Adrenal gland (tissue), 12 donors: Measurements from ENCODE around the gene NMNAT1. TPM values are rescaled to one million over a fixed set of nuclear protein-coding genes. Genes with fewer than 3 reads are reported as not detected.

Source experiments
- DNase-seq, 7 donors: peaks; one replicate each; pipeline ENCODE4 v3.0.0-alpha.2; 2019 to 2020
- H3K27ac ChIP-seq, 5 donors: fragments of 200-600 bp; sonication (generic) in 4 of 5; 1 replicate in 3 of 5; 2 replicates in 2 of 5; pipeline versions ENCODE4 v1.5.1 to v1.8.0; 2016 to 2020; ENCODE audit warnings: mild to moderate bottlenecking in 1 of 5
- H3K27me3 ChIP-seq: fragments of 200-600 bp; 2 replicates; pipeline ENCODE4 v1.8.0; 2021
- H3K36me3 ChIP-seq, 2 donors: fragments of 200-600 bp; replicated peaks in 1 of 2; 1 replicate in 1 of 2; 2 replicates in 1 of 2; pipeline versions ENCODE4 v1.5.1 to v1.8.0; 2018 to 2022
- H3K4me1 ChIP-seq, 2 donors: fragments of 200-600 bp; replicated peaks in 1 of 2; 1 replicate in 1 of 2; 2 replicates in 1 of 2; pipeline versions ENCODE4 v1.5.1 to v1.8.0; 2018 to 2021
- H3K4me3 ChIP-seq, 4 donors: fragments of 200-600 bp; sonication (generic) in 3 of 4; one replicate each; pipeline ENCODE4 v1.5.1; 2016 to 2018
- H3K9me3 ChIP-seq, 3 donors: fragments of 200-600 bp; sonication (generic) in 1 of 3; replicated peaks in 1 of 3; 1 replicate in 2 of 3; 2 replicates in 1 of 3; pipeline versions ENCODE4 v1.5.1 to v1.8.0; 2016 to 2021
- CTCF ChIP-seq, 6 experiments: fragments of 450-650 bp in 4 of 6; fragments of 200-600 bp in 2 of 6; sonication (generic) in 1 of 6; IDR thresholded peaks; 1 replicate in 5 of 6; 2 replicates in 1 of 6; pipeline versions ENCODE4 v1.5.1 to v1.8.0; 2016 to 2021; ENCODE audit warnings: antibody characterized with exemption in 6 of 6, mild to moderate bottlenecking in 2 of 6, moderate library complexity in 1 of 6
- POLR2A ChIP-seq, 2 donors: fragments of 450-650 bp; IDR thresholded peaks; one replicate each; pipeline ENCODE4 v1.6.1; 2017; ENCODE audit warnings: antibody characterized with exemption in 2 of 2, mild to moderate bottlenecking in 2 of 2, moderate library complexity in 1 of 2
- WGBS, 4 donors: extraction: QIAGEN DNeasy Blood & Tissue Kit in 2 of 4; methylation state at CpG; one replicate each; pipeline versions ENCODE4 v1.1.5 to v1.1.7; 2013 to 2017; 5-methylcytosine and 5-hydroxymethylcytosine counted together
- intact Hi-C, 2 donors: fragments of 100-400 bp; cut with DNase I; formaldehyde crosslinking; loops; one replicate each; pipeline versions ENCODE4 v1.14.1 to v1.15.0; 2022 to 2023
- polyA plus RNA-seq, 3 donors: library from polyadenylated mRNA; stranded (reverse); fragments of 200-250 nt in 2 of 3; fragments of 350-450 nt in 1 of 3; fragmentation: Illumina TruSeq in 1 of 3; extraction: RNeasy Lipid Tissue Mini Kit (QIAGEN cat#74804) in 1 of 3; gene quantifications; one replicate each; pipeline ENCODE4 v1.2.3, GENCODE V29; 2013 to 2014
- total RNA-seq, 9 donors: library from RNA; depleted of rRNA in 4 of 9; stranded (reverse); fragments of >200 nt in 4 of 9; fragments of 120-200 nt in 1 of 9; fragmentation: NEBNext Ultra II Directional in 1 of 9; extraction: Animal tissue kit (Norgen Biotek cat#: 25700) in 1 of 9; gene quantifications; one replicate each; pipeline versions ENCODE4 v1.1.0 to v1.2.4, GENCODE V29; 2013 to 2023
- donor health status: healthy with polysubstance abuse.
- donor health status: Bipolar disorder and iron deficiency.
- donor health status: DM: yes; HTN: yes; CAD: no.
- donor health status: DM: no; HTN: no; CAD: no.
- donor health status: DM: no; HTN: no; CAD: no.
- donor health status: DM: yes; HTN: yes; CAD: no.

Gene NMNAT1
- total and polyA plus RNA-seq, 12 donors = 5.6 to 27.1 (median 11.7) TPM

- H3K27ac ChIP-seq = peak overlapping the region in 2 of 5 donors; percentile 64 to 87
- peak overlapping the region; percentile 52 to 72 (median 60) for H3K4me3 ChIP-seq
- no peaks in the 10 kb centered on the region for H3K36me3 ChIP-seq
- DNase-seq = peak; percentile 14 to 64 (median 33)
- H3K4me1 ChIP-seq = peaks cover 9 to 17% of the 10 kb centered on the region in 2 donors
- H3K9me3 ChIP-seq = no peaks in the 10 kb centered on the region
- no peaks in the 10 kb centered on the region for H3K27me3 ChIP-seq
- no peak for TF ChIP-seq POLR2A (IDR thresholded peaks at IDR 0.05)
- no peak for TF ChIP-seq CTCF (IDR thresholded peaks at IDR 0.05)
- intact Hi-C loops = no loop called here
- 1 to 3% (median 2%) methylated on average over 31 to 45 of the region's 47 CpGs for WGBS, 4 donors
Observed at GRCh38 chr1:9909234-9910046, 33.8 kb upstream of the NMNAT1 start.

GRCh38 chr1:9910076-9910422 lies 33.2 kb upstream of the NMNAT1 start, which contains the start of gene CTNNBIP1:
Gene CTNNBIP1, minus strand, starts transcription at chr1:9910269. Its CDS starts 38,205 bp downstream, at chr1:9872064.
- peak within 1 kb of the TSS; percentile 83 to 95 (median 91) for H3K27ac ChIP-seq
- no peaks in the 10 kb centered on the region for H3K36me3 ChIP-seq
- peak within 1 kb of the TSS; percentile 52 to 72 (median 60) for H3K4me3 ChIP-seq
- DNase-seq = no peak
- H3K4me1 ChIP-seq = peaks cover 9 to 17% of the 10 kb centered on the region in 2 donors
- no peaks in the 10 kb centered on the region for H3K27me3 ChIP-seq
- intact Hi-C loops = no loop called here
- no peaks in the 10 kb centered on the region for H3K9me3 ChIP-seq
- peak in 1 of 2 donors; percentile 67 for TF ChIP-seq POLR2A (IDR thresholded peaks at IDR 0.05)
- TF ChIP-seq CTCF (IDR thresholded peaks at IDR 0.05) = peak in 1 of 6 experiments; percentile 20
- 0 to 1% (median 0%) methylated on average over 2 to 52 of the region's 55 CpGs for WGBS, 4 donors

- Histone ChIP-seq H3K27me3 (no peaks in the 10 kb centered on the region), H3K27ac (peak overlapping the region; percentile 83 to 95 (median 91)), H3K36me3 (no peaks in the 10 kb centered on the region), H3K4me1 (peaks cover 9 to 17% of the 10 kb centered on the region in 2 donors), H3K4me3 (peak overlapping the region in 3 of 4 donors; percentile 27 to 57 (median 33)), H3K9me3 (no peaks in the 10 kb centered on the region)
- peak in 1 of 6 experiments; percentile 17 for TF ChIP-seq CTCF (IDR thresholded peaks at IDR 0.05)
- peak; percentile 80 to 94 for TF ChIP-seq POLR2A (IDR thresholded peaks at IDR 0.05)
- intact Hi-C loops = no loop called here
- peak; percentile 99 to 100 (median 100) for DNase-seq
- 0 to 2% (median 1%) methylated on average over 25 to 45 of the region's 45 CpGs for WGBS, 4 donors
Observed at GRCh38 chr1:9910423-9911178, 32.7 kb upstream of the NMNAT1 start.

GRCh38 chr1:9912264-9912936 lies 30.9 kb upstream of the NMNAT1 start:
- Histone ChIP-seq H3K9me3 (no peaks in the 10 kb centered on the region), H3K4me3 (no peak overlapping the region), H3K4me1 (peaks cover 9 to 17% of the 10 kb centered on the region in 2 donors), H3K36me3 (no peaks in the 10 kb centered on the region), H3K27me3 (no peaks in the 10 kb centered on the region), H3K27ac (no peak overlapping the region)
- intact Hi-C loops = no loop called here
- WGBS, 4 donors = 84 to 87% (median 86%) methylated on average over 12 of the region's 12 CpGs
- TF ChIP-seq POLR2A (IDR thresholded peaks at IDR 0.05) (no peak), CTCF (IDR thresholded peaks at IDR 0.05) (no peak)
- DNase-seq = no peak
